Measurements from ENCODE around the gene SLC24A5. TPM values are rescaled to one million over a fixed set of nuclear protein-coding genes. Genes with fewer than 3 reads are reported as not detected.

The SLC24A5 gene
- total RNA-seq, 4 donors from 2014 or later, result not detected

DNA sequence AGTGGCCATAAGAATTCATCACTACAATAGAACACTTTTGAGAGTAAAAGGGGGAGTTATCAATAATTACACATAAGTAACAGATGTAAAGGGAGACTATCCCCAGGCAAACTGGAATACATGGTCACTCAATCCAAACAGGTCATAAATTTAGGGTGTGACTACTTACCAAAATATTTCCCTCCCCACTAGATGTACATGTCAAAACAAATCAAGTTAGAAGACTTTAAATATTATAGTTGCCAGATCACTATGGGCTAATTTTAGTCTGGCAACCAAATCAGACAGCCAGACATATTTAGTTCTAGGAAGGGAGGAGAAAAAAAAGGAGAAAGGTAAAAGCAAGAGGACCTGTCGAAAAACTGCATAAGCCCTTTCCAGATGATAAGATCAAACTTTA is 23.1 kb downstream of the SLC24A5 start:
- no peak overlapping the region for H3K27ac ChIP-seq
- WGBS, 2 donors, result 90 to 95% methylated on average over 1 of the region's 1 CpG
- no peak overlapping the region for H3K4me3 ChIP-seq (replicated peaks in 1 of 3)
- H3K9me3 ChIP-seq, result no peaks in the 10 kb centered on the region
- no peaks in the 10 kb centered on the region for H3K36me3 ChIP-seq
- H3K4me1 ChIP-seq, result peaks cover 0 to 6% of the 10 kb centered on the region in 2 donors
- no peaks in the 10 kb centered on the region for H3K27me3 ChIP-seq
- DNase-seq, result no peak
- no peak for TF ChIP-seq POLR2A (IDR thresholded peaks at IDR 0.05)
- TF ChIP-seq, protein P1, sequence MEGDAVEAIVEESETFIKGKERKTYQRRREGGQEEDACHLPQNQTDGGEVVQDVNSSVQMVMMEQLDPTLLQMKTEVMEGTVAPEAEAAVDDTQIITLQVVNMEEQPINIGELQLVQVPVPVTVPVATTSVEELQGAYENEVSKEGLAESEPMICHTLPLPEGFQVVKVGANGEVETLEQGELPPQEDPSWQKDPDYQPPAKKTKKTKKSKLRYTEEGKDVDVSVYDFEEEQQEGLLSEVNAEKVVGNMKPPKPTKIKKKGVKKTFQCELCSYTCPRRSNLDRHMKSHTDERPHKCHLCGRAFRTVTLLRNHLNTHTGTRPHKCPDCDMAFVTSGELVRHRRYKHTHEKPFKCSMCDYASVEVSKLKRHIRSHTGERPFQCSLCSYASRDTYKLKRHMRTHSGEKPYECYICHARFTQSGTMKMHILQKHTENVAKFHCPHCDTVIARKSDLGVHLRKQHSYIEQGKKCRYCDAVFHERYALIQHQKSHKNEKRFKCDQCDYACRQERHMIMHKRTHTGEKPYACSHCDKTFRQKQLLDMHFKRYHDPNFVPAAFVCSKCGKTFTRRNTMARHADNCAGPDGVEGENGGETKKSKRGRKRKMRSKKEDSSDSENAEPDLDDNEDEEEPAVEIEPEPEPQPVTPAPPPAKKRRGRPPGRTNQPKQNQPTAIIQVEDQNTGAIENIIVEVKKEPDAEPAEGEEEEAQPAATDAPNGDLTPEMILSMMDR (IDR thresholded peaks at IDR 0.05), result no peak
- intact Hi-C loops (cut with DNase I), result no loop called here

GRCh38 chr15:48144889-48145288 is 24.1 kb downstream of the SLC24A5 start:
- Histone ChIP-seq H3K27ac (no peak overlapping the region), H3K36me3 (no peaks in the 10 kb centered on the region), H3K9me3 (no peaks in the 10 kb centered on the region), H3K4me3 (replicated peaks in 1 of 3) (no peak overlapping the region), H3K27me3 (no peaks in the 10 kb centered on the region), H3K4me1 (peaks cover 0 to 6% of the 10 kb centered on the region in 2 donors)
- WGBS, 2 donors, result 33 to 34% methylated on average over 1 of the region's 1 CpG
- no peak for TF ChIP-seq POLR2A (IDR thresholded peaks at IDR 0.05)
- TF ChIP-seq, protein P1 (IDR thresholded peaks at IDR 0.05), result no peak
- intact Hi-C loops (cut with DNase I), result no loop called here
- DNase-seq, result no peak

- DNase-seq, result no peak
- Histone ChIP-seq H3K4me3 (replicated peaks in 1 of 3) (no peak overlapping the region), H3K9me3 (no peaks in the 10 kb centered on the region), H3K27ac (no peak overlapping the region), H3K36me3 (no peaks in the 10 kb centered on the region), H3K4me1 (peaks cover 0 to 6% of the 10 kb centered on the region in 2 donors), H3K27me3 (no peaks in the 10 kb centered on the region)
- TF ChIP-seq, protein P1 (IDR thresholded peaks at IDR 0.05), result no peak
- TF ChIP-seq POLR2A (IDR thresholded peaks at IDR 0.05), result no peak
- intact Hi-C loops (cut with DNase I), result no loop called here
Measured at GRCh38 chr15:48145923-48146322, 25.1 kb downstream of the SLC24A5 start.

DNA sequence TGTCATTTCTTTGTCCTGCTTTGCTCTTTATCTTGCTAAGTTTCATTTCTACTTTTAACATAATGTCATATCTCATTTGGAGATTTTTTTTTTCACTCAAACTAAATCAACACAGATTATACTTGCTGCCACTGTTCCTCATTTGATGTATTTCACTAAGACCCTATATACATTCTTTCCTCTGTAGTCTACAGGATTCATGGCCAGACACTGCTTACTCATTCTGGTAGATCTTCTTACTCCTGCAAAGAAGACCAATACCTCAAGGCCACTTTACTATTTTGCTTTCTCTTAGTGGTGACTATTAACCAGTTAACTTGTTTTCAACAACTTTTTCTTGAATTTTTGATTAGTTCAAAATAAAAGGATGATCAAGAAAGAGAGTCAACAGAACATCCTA is 26.6 kb downstream of the SLC24A5 start:
- Histone ChIP-seq H3K4me3 (replicated peaks in 1 of 3) (no peak overlapping the region), H3K27ac (no peak overlapping the region), H3K4me1 (peaks cover 0 to 6% of the 10 kb centered on the region in 2 donors), H3K9me3 (no peaks in the 10 kb centered on the region), H3K36me3 (no peaks in the 10 kb centered on the region), H3K27me3 (no peaks in the 10 kb centered on the region)
- intact Hi-C loops (cut with DNase I), result no loop called here
- TF ChIP-seq POLR2A (IDR thresholded peaks at IDR 0.05), result no peak
- TF ChIP-seq, protein P1 (IDR thresholded peaks at IDR 0.05), result no peak
- no peak for DNase-seq

- H3K27ac ChIP-seq, result no peak overlapping the region
- H3K4me3 ChIP-seq (replicated peaks in 1 of 3), result no peak overlapping the region
- H3K9me3 ChIP-seq, result no peaks in the 10 kb centered on the region
- WGBS, 2 donors, result 84 to 88% methylated on average over 4 of the region's 4 CpGs
- no peaks in the 10 kb centered on the region for H3K4me1 ChIP-seq
- no peak for TF ChIP-seq POLR2A (IDR thresholded peaks at IDR 0.05)
- TF ChIP-seq, protein P1 (IDR thresholded peaks at IDR 0.05), result no peak
- H3K27me3 ChIP-seq, result no peaks in the 10 kb centered on the region
- intact Hi-C loops (cut with DNase I), result no loop called here
- no peak for DNase-seq
- no peaks in the 10 kb centered on the region for H3K36me3 ChIP-seq
Measured at GRCh38 chr15:48149858-48150257, 29.1 kb downstream of the SLC24A5 start.
